Karpas-422 (cell line): ENCODE results near the gene IRF2BP2. TPM values are rescaled to one million over a fixed set of nuclear protein-coding genes. Genes with fewer than 3 reads are reported as not detected.
"Not testable (repeated sequence)": the region's sequence is repeated elsewhere in the genome, so short reads cannot be mapped to it uniquely, and the experiment has no call there.

Experiments
- DNase-seq: peaks from one replicate; pipeline ENCODE4 v3.0.0-alpha.2; 2015
- H2AFZ ChIP-seq: fragments of 200-600 bp; sonication (generic); 2 replicates; pipeline ENCODE4 v1.6.1; 2014; ENCODE audit warnings: antibody characterized with exemption, low read length, mixed read lengths
- H3K27ac ChIP-seq: fragments of 200-600 bp; sonication (generic); 2 replicates; pipeline ENCODE4 v1.5.1; 2014; ENCODE audit warnings: mild to moderate bottlenecking, low read length, moderate library complexity
- H3K27me3 ChIP-seq: fragments of 200-600 bp; sonication (generic); 2 replicates; pipeline ENCODE4 v1.6.1; 2014; ENCODE audit warnings: low read length, mixed read lengths
- H3K36me3 ChIP-seq: fragments of 200-600 bp; sonication (generic); 2 replicates; pipeline ENCODE4 v1.6.1; 2014; ENCODE audit warnings: low read length, mixed read lengths; ENCODE audit not compliant: insufficient read depth
- H3K4me1 ChIP-seq: fragments of 200-600 bp; sonication (generic); 2 replicates; pipeline ENCODE4 v1.6.1; 2014; ENCODE audit warnings: mild to moderate bottlenecking, low read length, mixed read lengths
- H3K4me2 ChIP-seq: fragments of 200-600 bp; sonication (generic); 2 replicates; pipeline ENCODE4 v1.6.1; 2014; ENCODE audit warnings: low read length, low read depth, mild to moderate bottlenecking; ENCODE audit not compliant: poor library complexity, severe bottlenecking
- H3K4me3 ChIP-seq: fragments of 200-600 bp; sonication (generic); 2 replicates; pipeline ENCODE4 v1.5.1; 2014; ENCODE audit warnings: mild to moderate bottlenecking, antibody characterized with exemption, low read length, mixed read lengths
- H3K79me2 ChIP-seq: fragments of 200-600 bp; sonication (generic); 2 replicates; pipeline ENCODE4 v1.6.1; 2014; ENCODE audit warnings: mild to moderate bottlenecking, low read length, mixed read lengths
- H3K9ac ChIP-seq: fragments of 200-600 bp; sonication (generic); 2 replicates; pipeline ENCODE4 v1.6.0; 2014; ENCODE audit warnings: low read length
- H3K9me2 ChIP-seq: fragments of 200-600 bp; sonication (generic), shearing (Covaris generic); replicated peaks from 2 replicates; pipeline ENCODE4 v1.6.0; 2014; ENCODE audit warnings: mild to moderate bottlenecking, low read length, moderate library complexity; ENCODE audit not compliant: insufficient read depth
- H3K9me3 ChIP-seq: fragments of 300-700, 200-600 bp; sonication (generic); 2 replicates; pipeline ENCODE4 v1.6.1; 2014; ENCODE audit warnings: low read length, mixed read lengths
- H4K20me1 ChIP-seq: fragments of 200-600 bp; sonication (generic); 2 replicates; pipeline ENCODE4 v1.6.1; 2014; ENCODE audit warnings: mild to moderate bottlenecking, antibody characterized with exemption, low read length, low read depth; ENCODE audit not compliant: insufficient read depth
- total RNA-seq: library from RNA; depleted of rRNA; stranded (reverse); fragments of >200 nt; shearing (Covaris generic); gene quantifications from 2 replicates; pipeline ENCODE4 v1.2.3, GENCODE V29; 2014; ENCODE audit warnings: low replicate concordance

Gene IRF2BP2
- total RNA-seq, 1 experiment from 2014 or later, result 14.1 TPM

GRCh38 chr1:234642428-234642827, 32.5 kb upstream of the IRF2BP2 start:
- Histone ChIP-seq H3K9me2 (no peaks in the 10 kb centered on the region), H3K27me3 (no peaks in the 10 kb centered on the region; the same call in 1 of the 2 replicates), H2AFZ (no peak overlapping the region), H3K9ac (no peak overlapping the region), H3K36me3 (no peaks in the 10 kb centered on the region), H3K4me3 (no peak overlapping the region), H3K27ac (no peak overlapping the region), H3K4me2 (no peak overlapping the region), H3K9me3 (peaks cover 3% of the 10 kb centered on the region; the same call in 1 of the 2 replicates), H3K79me2 (no peaks in the 10 kb centered on the region), H4K20me1 (no peaks in the 10 kb centered on the region), H3K4me1 (peaks cover 19% of the 10 kb centered on the region)
- no peak for DNase-seq

GRCh38 chr1:234639961-234640360, 30.0 kb upstream of the IRF2BP2 start:
- Histone ChIP-seq H3K9me3 (no peaks in the 10 kb centered on the region), H3K36me3 (no peaks in the 10 kb centered on the region), H3K9ac (no peak overlapping the region), H3K4me3 (no peak overlapping the region), H3K27me3 (no peaks in the 10 kb centered on the region), H4K20me1 (no peaks in the 10 kb centered on the region), H3K79me2 (no peaks in the 10 kb centered on the region), H3K9me2 (no peaks in the 10 kb centered on the region), H3K4me2 (no peak overlapping the region), H2AFZ (no peak overlapping the region), H3K4me1 (peaks cover 2% of the 10 kb centered on the region), H3K27ac (no peak overlapping the region)
- no peak for DNase-seq

DNA sequence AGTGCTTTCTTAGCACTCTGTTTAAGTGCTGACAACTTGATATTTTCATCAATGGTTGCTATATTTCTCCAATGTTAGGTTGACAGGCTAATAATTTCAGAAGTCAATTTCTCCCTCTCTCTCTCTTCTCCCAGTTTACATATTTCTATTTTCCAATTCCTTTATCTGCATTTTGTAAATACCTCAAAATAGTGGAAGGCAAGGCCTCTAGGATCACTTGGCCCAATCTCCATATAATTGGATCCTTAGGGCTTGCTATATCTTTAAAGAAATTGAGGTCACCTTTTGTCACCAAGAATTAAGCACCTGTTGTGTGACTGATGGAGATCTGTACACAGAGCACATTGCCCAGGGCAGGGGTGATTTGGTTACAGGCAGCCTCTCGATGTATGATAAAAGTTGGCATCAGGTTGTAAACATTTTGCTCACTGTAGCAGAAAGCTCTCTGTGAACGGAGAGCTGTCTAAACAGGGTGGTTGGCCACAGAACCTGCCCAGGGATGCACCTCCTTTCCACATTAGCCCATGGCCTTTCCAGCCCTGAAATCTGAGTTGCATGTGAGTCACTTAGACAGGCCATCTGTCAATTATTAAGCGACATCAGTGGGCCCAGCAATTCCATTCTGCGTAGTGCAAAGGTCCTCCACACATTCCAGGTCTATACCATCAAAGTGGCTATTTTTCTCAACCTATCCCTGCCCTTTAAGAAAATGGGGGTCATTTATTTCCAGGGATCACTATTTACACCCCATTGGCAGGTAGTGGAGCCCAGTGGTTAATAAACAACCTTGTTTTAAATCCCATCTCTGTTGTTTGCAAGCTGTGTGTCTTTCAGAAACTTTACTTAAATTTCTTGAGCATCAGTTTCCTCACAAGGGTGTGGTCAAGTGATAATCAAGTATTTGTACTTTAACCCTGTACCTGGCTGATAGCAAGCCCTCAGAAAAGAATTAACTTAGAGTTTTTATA, 29.1 kb upstream of the IRF2BP2 start:
- Histone ChIP-seq H4K20me1 (no peaks in the 10 kb centered on the region), H3K4me3 (no peak overlapping the region), H3K9me3 (no peaks in the 10 kb centered on the region), H3K36me3 (no peaks in the 10 kb centered on the region), H3K4me2 (no peak overlapping the region), H2AFZ (no peak overlapping the region), H3K4me1 (no peaks in the 10 kb centered on the region), H3K9ac (no peak overlapping the region), H3K9me2 (no peaks in the 10 kb centered on the region), H3K79me2 (no peaks in the 10 kb centered on the region), H3K27ac (no peak overlapping the region), H3K27me3 (no peaks in the 10 kb centered on the region)
- no peak for DNase-seq

DNA sequence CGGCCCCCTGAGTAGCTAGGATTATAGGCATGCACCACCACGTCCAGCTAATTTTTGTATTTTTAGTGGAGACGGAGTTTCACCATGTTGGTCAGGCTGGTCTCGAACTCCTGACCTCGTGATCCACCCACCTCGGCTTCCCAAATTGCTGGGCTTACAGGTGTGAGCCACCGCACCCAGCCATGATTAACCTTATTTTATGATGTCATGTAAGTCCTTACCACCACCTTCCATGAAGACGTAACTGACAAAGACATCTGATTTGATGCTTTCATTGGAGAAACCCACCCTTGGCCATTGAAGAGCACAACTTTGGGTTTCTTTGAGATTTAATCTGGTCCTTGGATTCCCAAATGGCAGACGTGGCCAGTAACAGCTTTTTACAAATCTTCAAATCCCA, 24.9 kb upstream of the IRF2BP2 start:
- H3K9me3 ChIP-seq, result not testable (repeated sequence)

GRCh38 chr1:234634387-234634786, 24.4 kb upstream of the IRF2BP2 start:
- Histone ChIP-seq H2AFZ (no peak overlapping the region), H3K9me3 (no peaks in the 10 kb centered on the region), H3K4me1 (no peaks in the 10 kb centered on the region), H3K27me3 (no peaks in the 10 kb centered on the region), H3K4me3 (no peak overlapping the region), H3K27ac (no peak overlapping the region), H3K79me2 (no peaks in the 10 kb centered on the region), H3K9ac (no peak overlapping the region), H3K36me3 (no peaks in the 10 kb centered on the region), H3K4me2 (no peak overlapping the region), H4K20me1 (no peaks in the 10 kb centered on the region), H3K9me2 (no peaks in the 10 kb centered on the region)
- no peak for DNase-seq

More for the DNA sequence above, 24.9 kb upstream of the IRF2BP2 start:
- H3K36me3 ChIP-seq, H3K79me2 ChIP-seq, H3K9ac ChIP-seq, H3K4me2 ChIP-seq, H3K27me3 ChIP-seq, H3K27ac ChIP-seq, H3K9me2 ChIP-seq, H3K4me1 ChIP-seq, H4K20me1 ChIP-seq, H2AFZ ChIP-seq, H3K4me3 ChIP-seq, DNase-seq: not testable (repeated sequence)

- DNase-seq, result no peak
- Histone ChIP-seq H4K20me1 (no peaks in the 10 kb centered on the region), H3K4me2 (no peak overlapping the region), H3K4me3 (no peak overlapping the region), H3K27ac (no peak overlapping the region), H3K4me1 (peaks cover under 1% of the 10 kb centered on the region), H3K36me3 (no peaks in the 10 kb centered on the region), H3K9ac (no peak overlapping the region), H3K9me2 (no peaks in the 10 kb centered on the region), H3K79me2 (no peaks in the 10 kb centered on the region), H3K9me3 (no peaks in the 10 kb centered on the region), H3K27me3 (no peaks in the 10 kb centered on the region), H2AFZ (no peak overlapping the region)
These were observed 23.4 kb upstream of the IRF2BP2 start for GRCh38 chr1:234633246-234634003.

DNA sequence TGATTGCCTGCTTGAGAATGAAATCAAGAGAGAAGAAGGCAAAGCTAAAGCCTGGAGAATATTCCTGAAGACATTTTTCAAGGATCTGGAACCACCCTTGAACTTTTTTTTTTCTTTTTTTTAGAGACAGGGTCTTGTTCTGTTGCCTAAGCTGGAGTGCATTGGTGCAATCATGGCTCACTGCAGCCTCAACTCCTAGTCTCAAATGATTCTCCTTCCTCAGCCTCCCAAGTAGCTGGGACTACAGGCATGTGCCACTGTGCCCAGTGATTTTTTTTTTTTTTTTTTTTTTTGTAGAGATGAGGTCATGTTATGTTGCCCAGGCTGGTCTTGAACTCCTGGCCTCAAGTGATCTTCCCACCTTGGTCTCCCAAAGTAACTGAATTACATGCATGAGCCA, 22.2 kb upstream of the IRF2BP2 start:
- no peaks in the 10 kb centered on the region for H3K9me2 ChIP-seq
- no peak overlapping the region for H3K4me3 ChIP-seq
- H3K9ac ChIP-seq, result no peak overlapping the region
- H2AFZ ChIP-seq, result no peak overlapping the region
- no peaks in the 10 kb centered on the region for H3K9me3 ChIP-seq
- no peaks in the 10 kb centered on the region for H3K79me2 ChIP-seq
- no peaks in the 10 kb centered on the region; the same call in 1 of the 2 replicates for H3K27me3 ChIP-seq
- H3K4me1 ChIP-seq, result peaks cover 4% of the 10 kb centered on the region
- no peak overlapping the region for H3K27ac ChIP-seq
- DNase-seq, result no peak
- H4K20me1 ChIP-seq, result no peaks in the 10 kb centered on the region
- no peaks in the 10 kb centered on the region for H3K36me3 ChIP-seq
- H3K4me2 ChIP-seq, result no peak overlapping the region

- Histone ChIP-seq H3K9ac (no peak overlapping the region), H3K4me1 (peaks cover 4% of the 10 kb centered on the region), H3K4me2 (no peak overlapping the region), H2AFZ (no peak overlapping the region), H3K36me3 (no peaks in the 10 kb centered on the region), H3K9me2 (no peaks in the 10 kb centered on the region), H3K27me3 (no peaks in the 10 kb centered on the region; the same call in 1 of the 2 replicates), H3K9me3 (no peaks in the 10 kb centered on the region), H3K27ac (no peak overlapping the region), H3K79me2 (no peaks in the 10 kb centered on the region), H4K20me1 (no peaks in the 10 kb centered on the region), H3K4me3 (no peak overlapping the region)
- DNase-seq, result no peak
These were observed 21.7 kb upstream of the IRF2BP2 start for GRCh38 chr1:234631721-234632125.
